ENCODE measurements around the gene ACTL7A. TPM values are rescaled to one million over a fixed set of nuclear protein-coding genes. Genes with fewer than 3 reads are reported as not detected.

Gene ACTL7A
- total and polyA plus RNA-seq, 2 donors (not counting 1 experiment from before 2014, with no cell fraction given): not detected

DNA sequence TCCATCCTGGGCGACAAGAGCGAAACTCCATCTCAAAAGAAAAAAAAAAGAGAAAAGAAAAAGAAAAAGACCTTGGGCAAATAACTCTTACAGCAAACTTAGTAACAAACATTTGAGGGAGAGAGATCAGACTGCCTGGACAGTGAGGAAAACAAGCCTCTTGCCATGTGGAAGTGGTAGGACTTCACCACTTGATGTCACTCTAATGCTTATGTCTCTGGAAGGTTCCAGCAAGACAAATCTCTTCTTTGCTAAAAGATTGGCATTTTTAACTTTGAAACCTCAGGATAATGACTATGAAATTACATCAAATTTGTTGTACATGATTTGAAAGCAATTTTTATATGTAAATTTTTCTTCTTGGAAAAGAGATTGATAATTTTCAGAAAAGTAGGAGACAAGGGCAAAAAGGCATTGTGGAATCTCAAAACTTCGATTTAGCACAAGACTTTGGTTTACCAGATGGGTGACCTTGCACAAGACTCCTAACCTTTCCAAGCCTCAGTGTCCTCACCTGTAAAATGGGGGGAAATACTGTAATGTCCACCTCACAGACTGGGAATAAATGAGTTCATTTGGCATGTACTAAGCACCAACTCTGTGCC, 11.7 kb upstream of the ACTL7A start:
- TF ChIP-seq EZH2 (IDR thresholded peaks at IDR 0.05; ENCODE audit: borderline replicate concordance, insufficient read depth, low read depth, low read length, poor library complexity, severe bottlenecking) (no peak), CTCF (IDR thresholded peaks at IDR 0.05) (no peak)
- Histone ChIP-seq H3K27ac (ENCODE audit: low read length in 2 of 2) (no peak overlapping the region), H3K4me3 (ENCODE audit: control extremely low read depth in 1 of 5, extremely low read depth in 1 of 5, insufficient read depth in 1 of 5, low read depth in 2 of 5, low read length in 4 of 5) (no peak overlapping the region), H3K27me3 (replicated peaks in 1 of 4; ENCODE audit: control extremely low read depth in 1 of 4, control insufficient read depth in 3 of 4, insufficient read depth in 4 of 4, low read length in 3 of 4) (no peaks in the 10 kb centered on the region), H3K4me2 (replicated peaks; ENCODE audit: low read depth, low read length, poor library complexity, severe bottlenecking) (no peak overlapping the region), H4K20me1 (ENCODE audit: control insufficient read depth, insufficient read depth, low read length, poor library complexity, severe bottlenecking) (no peaks in the 10 kb centered on the region), H3K36me3 (replicated peaks in 1 of 2; ENCODE audit: control extremely low read depth in 1 of 2, control insufficient read depth in 1 of 2, extremely low read depth in 1 of 2, insufficient read depth in 2 of 2, low read length in 1 of 2) (no peaks in the 10 kb centered on the region), H2AFZ (ENCODE audit: insufficient read depth, low read depth, low read length, poor library complexity, severe bottlenecking) (no peak overlapping the region), H3K9ac (ENCODE audit: low read length) (no peak overlapping the region), H3K9me3 (ENCODE audit: control extremely low read depth in 1 of 3, control insufficient read depth in 2 of 3, insufficient read depth in 1 of 3, low read length in 2 of 3) (no peaks in the 10 kb centered on the region), H3K4me1 (ENCODE audit: control insufficient read depth in 2 of 2, insufficient read depth in 2 of 2, low read length in 2 of 2) (peaks cover 0 to 3% of the 10 kb centered on the region in 2 donors), H3K79me2 (ENCODE audit: control insufficient read depth, insufficient read depth, low read length) (no peaks in the 10 kb centered on the region)
- ChIA-PET CTCF (no interaction called here), POLR2A (no interaction called here)
- Mint-ChIP-seq H3K9me3 (ENCODE audit: insufficient read depth) (no peaks in the 10 kb centered on the region), H3K4me3 (no peak overlapping the region), H3K27ac (no peak overlapping the region), H3K27me3 (peaks cover 12% of the 10 kb centered on the region), H3K4me1 (peaks cover 6% of the 10 kb centered on the region)
- intact Hi-C loops (cut with micrococcal nuclease): no loop called here
- no peak for DNase-seq
- WGBS (ENCODE audit: insufficient coverage): no CpG with 5 or more reads among the region's 3 CpGs
- ATAC-seq (ENCODE audit: low read depth): no peak

- no peak for ATAC-seq (ENCODE audit: low read depth)
- WGBS (ENCODE audit: insufficient coverage): 73% methylated on average over 2 of the region's 3 CpGs
- POLR2A ChIA-PET: no interaction called here
Observed at GRCh38 chr9:108851138-108851537, 10.9 kb upstream of the ACTL7A start.

More at GRCh38 chr9:108851138-108851537, 10.9 kb upstream of the ACTL7A start:
- no peak for DNase-seq
- no peaks in the 10 kb centered on the region for H3K4me1 ChIP-seq (ENCODE audit: control insufficient read depth in 2 of 2, insufficient read depth in 2 of 2, low read length in 2 of 2)
- no peaks in the 10 kb centered on the region for H3K79me2 ChIP-seq (ENCODE audit: control insufficient read depth, insufficient read depth, low read length)
- H4K20me1 ChIP-seq (ENCODE audit: control insufficient read depth, insufficient read depth, low read length, poor library complexity, severe bottlenecking): no peaks in the 10 kb centered on the region
- TF ChIP-seq EZH2 (IDR thresholded peaks at IDR 0.05; ENCODE audit: borderline replicate concordance, insufficient read depth, low read depth, low read length, poor library complexity, severe bottlenecking): no peak
- no peak for TF ChIP-seq CTCF (IDR thresholded peaks at IDR 0.05)
- no peak overlapping the region for H3K4me3 Mint-ChIP-seq
- H3K27ac ChIP-seq (ENCODE audit: low read length in 2 of 2): no peak overlapping the region
- intact Hi-C loops (cut with micrococcal nuclease): no loop called here
- CTCF ChIA-PET: no interaction called here
- H2AFZ ChIP-seq (ENCODE audit: insufficient read depth, low read depth, low read length, poor library complexity, severe bottlenecking): no peak overlapping the region
- H3K4me2 ChIP-seq (replicated peaks; ENCODE audit: low read depth, low read length, poor library complexity, severe bottlenecking): no peak overlapping the region
- no peaks in the 10 kb centered on the region for H3K9me3 Mint-ChIP-seq (ENCODE audit: insufficient read depth)
- H3K27ac Mint-ChIP-seq: no peak overlapping the region
- H3K4me3 ChIP-seq (ENCODE audit: control extremely low read depth in 1 of 5, extremely low read depth in 1 of 5, insufficient read depth in 1 of 5, low read depth in 2 of 5, low read length in 4 of 5): no peak overlapping the region
- H3K36me3 ChIP-seq (replicated peaks in 1 of 2; ENCODE audit: control extremely low read depth in 1 of 2, control insufficient read depth in 1 of 2, extremely low read depth in 1 of 2, insufficient read depth in 2 of 2, low read length in 1 of 2): no peaks in the 10 kb centered on the region
- H3K9ac ChIP-seq (ENCODE audit: low read length): no peak overlapping the region
- H3K27me3 Mint-ChIP-seq: peaks cover 12% of the 10 kb centered on the region
- peaks cover 2% of the 10 kb centered on the region for H3K4me1 Mint-ChIP-seq
- H3K9me3 ChIP-seq (ENCODE audit: control extremely low read depth in 1 of 3, control insufficient read depth in 2 of 3, insufficient read depth in 1 of 3, low read length in 2 of 3): no peaks in the 10 kb centered on the region
- H3K27me3 ChIP-seq (replicated peaks in 1 of 4; ENCODE audit: control extremely low read depth in 1 of 4, control insufficient read depth in 3 of 4, insufficient read depth in 4 of 4, low read length in 3 of 4): no peaks in the 10 kb centered on the region

Measured in B cell (primary cell).